Nucleus accumbens (tissue), 56 donors: ENCODE results near the gene ODR4.
"Not testable (repeated sequence)": the region's sequence is repeated elsewhere in the genome, so short reads cannot be mapped to it uniquely, and the experiment has no call there.

ENCODE experiments used
- DNase-seq, 56 donors: peaks; one replicate each; lab custom pipeline; 2025; lab: John Stamatoyannopoulos, UW

Gene ODR4

DNA sequence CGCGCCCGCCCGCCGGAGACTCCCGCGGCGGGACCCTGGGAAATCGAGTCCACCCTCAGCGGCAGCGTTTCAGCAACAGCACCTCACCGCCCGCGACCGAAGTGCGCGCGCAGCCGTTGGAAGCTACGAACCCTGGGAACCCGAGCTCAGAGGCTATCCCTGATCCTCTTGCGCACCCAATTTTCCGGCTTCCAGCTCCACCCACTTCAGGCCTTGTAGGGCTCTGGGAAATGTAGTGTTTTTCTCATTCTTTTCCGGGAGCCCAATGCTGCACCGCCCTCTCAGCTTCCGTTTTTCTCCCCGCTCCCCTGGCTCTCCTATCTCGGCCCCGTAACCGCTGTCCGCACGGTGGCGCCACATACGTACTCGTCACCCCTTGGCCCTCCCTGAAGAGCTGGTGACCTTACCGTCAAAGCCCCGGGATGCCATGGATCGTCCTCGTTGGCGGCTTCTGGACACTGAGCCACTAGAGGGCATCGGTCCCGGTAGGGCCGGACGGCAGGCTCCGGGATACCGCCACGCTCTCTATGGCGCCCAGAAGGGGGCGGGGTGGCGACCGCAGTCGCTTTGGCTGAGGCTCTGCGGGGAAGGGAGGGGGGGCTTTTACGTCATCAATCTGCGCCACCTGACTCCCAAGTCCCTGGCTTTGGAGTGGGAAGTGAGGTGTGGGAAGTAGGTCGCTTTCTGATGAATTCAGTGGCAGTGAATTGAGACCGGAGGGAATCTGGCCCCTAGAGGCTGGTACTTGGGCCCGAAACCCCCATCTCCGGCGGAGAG lies at the start of gene ODR4, which contains the start of gene TPR:
Gene ODR4 (plus strand): TSS at position 687 of the 777 bp plus-strand sequence. CDS start 3,948 bp downstream, outside the sequence.
Gene TPR (minus strand): TSS at position 102 of the 777 bp plus-strand sequence. CDS start 225 bp downstream, outside the sequence.
- DNase-seq, result peak; percentile 83 to 100 (median 99)

DNA sequence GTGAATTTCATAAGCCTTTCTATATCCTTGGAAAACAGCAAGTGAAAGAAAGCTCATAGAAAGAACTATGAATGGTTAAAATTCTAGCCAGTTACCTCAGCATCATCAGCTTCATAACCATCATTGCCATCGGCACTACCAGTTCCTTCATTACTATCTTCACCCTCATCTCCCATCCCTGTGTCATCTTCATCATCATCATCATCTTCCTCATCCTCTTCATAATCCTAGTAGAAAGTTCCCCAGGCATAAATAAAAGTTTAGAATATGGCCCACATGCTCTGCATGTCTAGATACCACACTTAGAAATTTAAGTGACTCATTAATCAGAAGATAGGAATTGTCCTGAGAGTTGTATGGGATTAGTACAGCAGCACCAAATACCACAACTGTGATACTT lies 49.6 kb upstream of the ODR4 start:
- no peak for DNase-seq

GRCh38 chr1:186327331-186327730 lies 48.3 kb upstream of the ODR4 start:
- no peak for DNase-seq

GRCh38 chr1:186330758-186331157 lies 44.9 kb upstream of the ODR4 start:
- DNase-seq, result no peak

DNA sequence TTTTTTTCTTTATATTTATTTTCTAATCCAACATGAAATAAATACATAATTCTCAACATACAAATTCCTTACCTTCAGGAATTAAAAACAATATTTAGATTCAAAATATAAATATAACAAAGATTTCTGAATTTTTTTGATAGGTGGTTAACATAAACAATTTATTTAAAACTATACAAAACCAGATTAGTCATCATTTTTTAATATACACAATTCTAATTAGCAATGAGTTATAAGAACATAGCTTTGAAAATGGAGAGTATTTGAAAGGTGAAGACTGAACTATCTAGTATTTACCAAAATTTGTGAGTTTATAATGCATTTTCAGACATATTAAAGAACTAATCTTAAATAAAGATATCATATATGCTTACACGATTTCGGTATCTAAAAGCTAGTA lies 38.1 kb upstream of the ODR4 start:
- no peak for DNase-seq

DNA sequence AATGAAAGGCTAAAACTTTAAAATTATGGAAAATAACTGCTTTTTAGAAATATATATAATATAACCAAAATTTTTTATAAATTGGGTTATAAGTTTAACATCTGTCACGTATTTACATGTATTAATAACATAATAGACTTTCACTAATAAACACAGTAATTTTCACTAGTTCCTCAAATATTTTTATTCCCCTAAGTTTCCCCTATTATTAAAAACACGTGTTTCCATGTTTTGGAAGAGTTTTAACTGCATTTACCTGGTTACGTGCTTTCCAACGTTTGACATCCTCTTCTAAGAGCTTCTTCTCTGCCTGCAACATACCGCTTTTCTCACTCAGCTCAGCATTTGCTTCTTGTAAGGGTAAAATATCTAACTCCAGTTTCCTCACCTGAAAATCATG lies 34.9 kb upstream of the ODR4 start:
- no peak for DNase-seq

DNA sequence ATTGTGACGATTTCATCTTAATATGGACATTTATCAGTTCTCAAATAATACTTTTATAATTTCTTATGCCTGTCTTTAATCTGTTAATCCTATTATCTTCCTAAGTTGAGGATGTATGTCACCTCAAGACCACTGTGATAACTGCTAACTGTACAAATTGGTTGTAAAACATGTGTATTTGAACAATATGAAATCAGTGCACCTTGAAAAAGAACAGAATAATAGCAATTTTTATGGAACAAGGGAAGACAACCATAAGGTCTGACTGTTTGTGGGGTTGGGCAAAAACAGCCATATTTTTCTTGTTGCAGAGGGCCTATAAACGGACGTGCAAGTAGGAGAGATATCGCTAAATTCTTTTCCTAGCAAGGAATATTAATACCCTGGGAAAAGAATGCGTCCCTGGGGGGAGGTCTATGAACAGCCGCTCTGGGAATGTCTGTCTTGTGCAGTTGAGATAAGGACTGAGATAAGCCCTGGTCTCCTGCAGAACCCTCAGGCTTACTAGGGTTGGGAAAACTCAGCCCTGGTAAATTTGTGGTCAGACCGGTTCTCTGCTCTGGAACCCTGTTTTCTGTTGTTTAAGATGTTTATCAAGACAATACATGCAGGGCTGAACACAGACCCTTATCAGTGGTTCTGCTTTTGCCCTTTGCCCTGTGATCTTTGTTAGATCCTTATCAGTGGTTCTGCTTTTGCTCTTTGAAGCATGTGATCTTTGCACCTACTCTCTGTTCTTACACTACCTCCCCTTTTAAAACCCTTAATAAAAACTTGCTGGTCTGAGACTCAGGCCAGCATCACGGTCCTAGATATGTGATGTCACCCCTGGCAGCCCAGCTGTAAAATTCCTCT lies 27.6 kb upstream of the ODR4 start:
- not testable (repeated sequence) for DNase-seq

DNA sequence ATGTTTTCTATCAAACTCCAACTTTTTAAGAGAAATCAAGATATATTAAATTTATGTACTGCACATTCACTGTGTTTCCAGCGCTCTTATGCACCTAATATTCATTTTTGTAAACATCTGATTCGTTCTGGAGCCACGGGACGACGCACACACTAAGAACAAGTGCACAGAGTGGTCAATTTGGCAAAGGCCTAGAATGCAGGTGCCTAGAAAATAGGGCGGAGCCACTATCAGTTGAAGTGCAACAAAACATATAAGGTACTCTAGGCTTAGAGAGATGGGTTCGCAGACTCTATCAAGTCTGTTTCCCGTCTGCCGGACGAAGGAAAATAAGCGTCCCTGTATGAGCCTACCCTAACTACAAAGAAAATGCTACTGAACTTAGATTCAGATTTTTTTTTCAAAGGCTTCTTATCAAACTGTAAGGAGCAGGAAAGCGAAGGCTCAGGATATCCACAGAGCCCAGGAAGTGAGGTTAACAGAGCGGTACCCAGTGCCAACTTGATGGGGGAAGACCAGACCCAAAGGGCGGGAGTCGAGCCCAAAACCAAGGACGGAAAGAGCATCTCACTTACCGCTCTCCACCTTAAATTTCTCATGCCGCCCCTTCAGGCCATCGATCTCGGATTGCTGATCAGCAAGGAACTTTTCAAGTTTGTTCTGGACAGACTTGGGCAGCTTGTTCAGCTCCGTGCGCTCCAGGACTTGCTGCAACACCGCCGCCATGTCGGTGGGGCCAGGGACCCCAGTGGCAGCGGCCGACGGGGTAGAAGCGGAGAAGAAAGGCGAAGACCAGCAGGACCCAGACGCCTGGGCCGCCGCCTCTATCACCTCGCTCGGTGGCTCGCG lies 1.1 kb upstream of the ODR4 start:
- DNase-seq, result peak in 10 of 56 donors; percentile 7 to 74 (median 45)

DNA sequence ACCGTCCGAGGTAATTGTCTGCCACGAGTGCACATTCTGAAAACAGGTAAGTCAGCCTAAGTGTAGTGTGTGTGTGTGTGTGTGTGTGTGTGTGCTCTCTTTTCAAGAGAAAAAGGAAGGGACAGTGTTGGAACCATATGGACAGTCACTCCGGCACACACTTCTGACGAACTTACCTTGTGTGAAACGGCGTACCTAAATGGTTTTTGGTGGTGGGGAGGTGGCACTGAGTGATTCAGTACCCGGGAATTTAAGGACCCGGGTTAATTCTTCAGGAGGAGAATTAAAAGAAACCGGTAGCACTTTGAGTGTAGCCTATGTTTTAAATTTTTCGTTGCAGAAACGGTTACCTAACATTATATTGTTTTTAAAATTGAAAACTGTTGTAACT lies 286 bp downstream of the ODR4 start:
- no peak for DNase-seq

DNA sequence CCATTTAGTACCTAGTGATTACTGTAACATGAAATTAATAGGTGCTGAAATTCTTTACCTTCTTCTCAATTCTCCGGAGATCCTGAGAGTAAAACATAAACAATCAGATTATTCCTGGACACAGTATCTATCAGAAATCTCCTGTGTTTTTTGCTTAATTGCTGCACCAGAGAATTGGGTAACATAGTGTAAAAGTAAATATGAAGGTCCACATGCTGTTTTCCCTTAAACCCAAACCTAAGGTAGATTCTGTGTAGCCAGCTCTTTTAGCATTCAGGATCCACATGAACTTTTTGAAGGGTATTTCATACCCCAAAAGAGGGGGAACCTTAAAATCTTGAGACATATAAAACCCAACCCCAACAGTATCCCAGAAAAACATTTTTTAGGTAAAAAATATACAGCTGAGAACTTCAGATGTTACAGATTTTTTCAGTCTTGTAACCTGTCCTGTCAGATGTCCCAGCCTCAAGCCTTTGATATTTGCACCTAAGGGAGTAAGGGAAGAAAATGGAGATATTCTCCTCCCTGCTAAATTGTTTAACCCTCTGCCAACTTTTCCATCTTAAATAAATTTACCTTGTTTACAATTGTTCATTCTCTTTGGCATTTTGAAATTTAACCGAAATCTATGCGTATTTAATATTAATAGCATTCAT lies 11.2 kb downstream of the ODR4 start:
- DNase-seq, result no peak

- DNase-seq, result no peak
Measured at GRCh38 chr1:186390925-186391324, 15.3 kb downstream of the ODR4 start.

GRCh38 chr1:186391841-186392240 lies 16.2 kb downstream of the ODR4 start:
- no peak for DNase-seq

GRCh38 chr1:186392711-186393110 lies 17.1 kb downstream of the ODR4 start:
- DNase-seq, result not testable (repeated sequence)

GRCh38 chr1:186401446-186401845 lies 25.8 kb downstream of the ODR4 start:
- not testable (repeated sequence) for DNase-seq

DNA sequence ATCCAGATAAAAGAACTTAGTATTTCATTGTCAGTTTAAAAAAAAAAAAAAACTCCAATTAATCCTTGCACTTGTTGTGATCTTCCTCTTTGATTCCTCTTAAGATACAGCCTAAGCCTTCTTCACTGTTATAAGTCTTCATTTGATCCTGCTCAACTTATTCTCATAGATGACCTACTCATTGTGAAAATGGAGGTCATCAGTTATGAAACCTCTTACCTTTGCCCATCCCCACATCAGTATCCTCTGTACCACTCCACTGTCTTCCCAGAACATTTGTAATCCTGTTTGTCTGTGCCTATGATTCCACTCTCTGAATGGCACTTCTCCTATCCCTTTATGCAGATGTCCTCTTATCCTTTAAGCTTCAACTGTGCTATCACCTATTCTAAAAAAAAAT lies 28.0 kb downstream of the ODR4 start:
- no peak for DNase-seq

- DNase-seq, result no peak
Measured at GRCh38 chr1:186404454-186405051, 28.9 kb downstream of the ODR4 start.

GRCh38 chr1:186409091-186409490 lies 33.5 kb downstream of the ODR4 start:
- no peak for DNase-seq

GRCh38 chr1:186413319-186413718 lies 37.7 kb downstream of the ODR4 start:
- no peak for DNase-seq

GRCh38 chr1:186418503-186418902 lies 42.9 kb downstream of the ODR4 start:
- no peak for DNase-seq

GRCh38 chr1:186420311-186420710 lies 44.7 kb downstream of the ODR4 start:
- no peak for DNase-seq
